Measurements from ENCODE around the gene ERC2.

ERC2 gene

DNA sequence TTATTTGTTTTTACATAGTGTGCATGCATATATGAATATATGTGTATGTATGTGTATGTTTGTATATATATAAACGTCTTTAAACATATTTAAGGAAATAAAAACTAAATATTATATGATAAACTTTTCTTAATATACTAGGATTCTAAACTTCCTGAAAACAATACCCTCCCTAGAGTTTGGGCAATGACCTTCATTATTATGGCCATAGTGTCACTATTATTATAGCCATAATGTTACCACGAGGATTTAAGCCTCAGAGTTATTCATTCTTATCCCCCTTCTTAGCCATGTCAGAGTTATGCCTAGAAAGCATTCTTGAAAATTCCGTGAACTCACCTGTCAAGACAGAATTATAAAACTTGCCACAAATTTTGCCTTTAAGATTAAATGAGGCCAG lies 335.5 kb downstream of the ERC2 start (continued):
- TF ChIP-seq ZBTB6 (tag by site-specific recombination; IDR thresholded peaks at IDR 0.05): no peak

- POLR2A ChIA-PET: no interaction called here
- Histone ChIP-seq H3K4me3 (ENCODE audit: low read depth, low read length) (no peak overlapping the region), H3K9me3 (ENCODE audit: control insufficient read depth, insufficient read depth, low read depth, low read length) (no peaks in the 10 kb centered on the region), H3K4me1 (ENCODE audit: control insufficient read depth, insufficient read depth, low read length) (peaks cover 7% of the 10 kb centered on the region), H3K36me3 (ENCODE audit: control insufficient read depth in 2 of 2, insufficient read depth in 1 of 2, low read length in 2 of 2) (no peaks in the 10 kb centered on the region), H3K27ac (ENCODE audit: extremely low read depth, low read depth, low read length) (peak overlapping the region; percentile 32; the same call in 1 of the 2 replicates)
- CTCF ChIA-PET: no interaction called here
- TF ChIP-seq ZNF274 (IDR thresholded peaks at IDR 0.05; ENCODE audit: low read length) (no peak), ZNF274 (tag by site-specific recombination; IDR thresholded peaks at IDR 0.05; ENCODE audit: borderline replicate concordance) (no peak), AEBP2 (tag by site-specific recombination; IDR thresholded peaks at IDR 0.05; ENCODE audit: borderline replicate concordance) (no peak), SP7 (tag by site-specific recombination; IDR thresholded peaks at IDR 0.05) (peak; percentile 62), ZNF580 (tag by site-specific recombination; IDR thresholded peaks at IDR 0.05) (no peak), ZNF214 (tag by site-specific recombination; IDR thresholded peaks at IDR 0.05; ENCODE audit: borderline replicate concordance) (no peak), PRDM10 (tag by site-specific recombination; IDR thresholded peaks at IDR 0.05) (0 out of 2 replicates have a peak, but pooled peaks have one; percentile 19), INSM2 (tag by site-specific recombination; IDR thresholded peaks at IDR 0.05) (0 out of 2 replicates have a peak, but pooled peaks have one; percentile 22), ZNF311 (tag by site-specific recombination; IDR thresholded peaks at IDR 0.05; ENCODE audit: borderline replicate concordance) (no peak), ZNF629 (tag by site-specific recombination; IDR thresholded peaks at IDR 0.05) (peak; percentile 72), ZFP3 (tag by site-specific recombination; IDR thresholded peaks at IDR 0.05; ENCODE audit: low read depth) (no peak), PRDM1 (tag by site-specific recombination; IDR thresholded peaks at IDR 0.05) (0 out of 2 replicates have a peak, but pooled peaks have one; percentile 15), ZBTB21 (tag by site-specific recombination; IDR thresholded peaks at IDR 0.05) (no peak), HOXA7 (CRISPR knock-in tag; IDR thresholded peaks at IDR 0.05; ENCODE audit: borderline replicate concordance) (no peak), HOXC10 (CRISPR knock-in tag; IDR thresholded peaks at IDR 0.05) (no peak), ZNF664 (tag by site-specific recombination; IDR thresholded peaks at IDR 0.05) (no peak), ZNF677 (tag by site-specific recombination; IDR thresholded peaks at IDR 0.05) (no peak), GFI1B (tag by site-specific recombination; IDR thresholded peaks at IDR 0.05) (no peak), ZNF366 (tag by site-specific recombination; conservative IDR thresholded peaks at IDR 0.05) (peak; percentile 42; the same call in 1 of the 2 replicates), ZSCAN16 (tag by site-specific recombination; IDR thresholded peaks at IDR 0.05) (peak; percentile 65), ZNF362 (tag by site-specific recombination; IDR thresholded peaks at IDR 0.05) (no peak), ZNF544 (tag by site-specific recombination; IDR thresholded peaks at IDR 0.05) (no peak), ZNF529 (tag by site-specific recombination; IDR thresholded peaks at IDR 0.05; ENCODE audit: insufficient replicate concordance) (no peak), ZNF155 (tag by site-specific recombination; IDR thresholded peaks at IDR 0.05) (no peak)
- TF ChIP-seq, protein P1, sequence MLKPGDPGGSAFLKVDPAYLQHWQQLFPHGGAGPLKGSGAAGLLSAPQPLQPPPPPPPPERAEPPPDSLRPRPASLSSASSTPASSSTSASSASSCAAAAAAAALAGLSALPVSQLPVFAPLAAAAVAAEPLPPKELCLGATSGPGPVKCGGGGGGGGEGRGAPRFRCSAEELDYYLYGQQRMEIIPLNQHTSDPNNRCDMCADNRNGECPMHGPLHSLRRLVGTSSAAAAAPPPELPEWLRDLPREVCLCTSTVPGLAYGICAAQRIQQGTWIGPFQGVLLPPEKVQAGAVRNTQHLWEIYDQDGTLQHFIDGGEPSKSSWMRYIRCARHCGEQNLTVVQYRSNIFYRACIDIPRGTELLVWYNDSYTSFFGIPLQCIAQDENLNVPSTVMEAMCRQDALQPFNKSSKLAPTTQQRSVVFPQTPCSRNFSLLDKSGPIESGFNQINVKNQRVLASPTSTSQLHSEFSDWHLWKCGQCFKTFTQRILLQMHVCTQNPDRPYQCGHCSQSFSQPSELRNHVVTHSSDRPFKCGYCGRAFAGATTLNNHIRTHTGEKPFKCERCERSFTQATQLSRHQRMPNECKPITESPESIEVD (tag by site-specific recombination; IDR thresholded peaks at IDR 0.05): peak; percentile 82
Observed at GRCh38 chr3:56131974-56132590, 336.2 kb downstream of the ERC2 start.

Measured in HEK293 (cell line).